ENCODE data around the gene AQP1.
A peak's percentile ranks its signal among the peaks of the same experiment; 100 is the strongest.

Gene AQP1

GRCh38 chr7:30907527-30908267, 4.0 kb upstream of the AQP1 start:
- DNase-seq: no peak

DNA sequence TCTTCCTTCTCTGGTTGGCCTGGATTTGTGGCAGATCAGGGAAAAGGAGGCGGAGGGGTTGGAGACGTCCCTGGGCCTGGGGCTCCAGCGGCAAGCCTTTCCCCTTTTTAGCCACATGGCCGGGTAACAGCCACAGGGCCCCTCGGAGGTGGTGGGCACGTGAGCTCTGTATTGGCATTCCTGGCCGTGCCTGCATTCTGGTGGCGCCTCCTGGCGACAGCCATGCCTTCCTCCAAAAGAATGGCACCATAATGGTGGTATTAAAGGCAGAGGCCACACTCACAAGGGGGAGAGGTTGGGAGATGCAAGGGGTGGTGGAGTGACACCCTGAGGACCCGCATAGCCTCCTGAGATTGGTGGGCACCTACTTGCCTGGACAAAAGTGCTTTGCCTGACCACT, 3.0 kb upstream of the AQP1 start:
- DNase-seq: no peak

DNA sequence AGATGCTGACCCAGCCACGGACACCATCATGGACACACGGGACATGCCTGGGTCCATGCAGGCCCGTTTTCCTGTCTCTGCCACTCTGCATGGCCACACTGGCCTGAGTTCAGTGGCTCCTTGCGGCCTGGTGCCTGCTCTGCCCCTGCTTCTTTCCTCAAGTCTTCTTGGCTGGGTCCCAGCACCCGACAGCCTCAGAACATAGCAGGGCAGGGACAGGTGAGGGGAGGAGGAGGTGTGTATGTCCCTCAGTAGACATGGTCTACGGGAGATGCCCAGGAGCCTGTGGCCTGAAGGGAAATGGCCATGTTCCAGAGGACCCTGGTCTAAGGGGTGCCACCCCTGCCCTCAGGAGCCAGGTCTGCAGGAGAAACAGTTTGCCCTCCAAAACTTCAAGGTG, 2.2 kb upstream of the AQP1 start:
- no peak for DNase-seq

- no peak for DNase-seq
Measured at GRCh38 chr7:30910411-30911073, 1.1 kb upstream of the AQP1 start.

DNA sequence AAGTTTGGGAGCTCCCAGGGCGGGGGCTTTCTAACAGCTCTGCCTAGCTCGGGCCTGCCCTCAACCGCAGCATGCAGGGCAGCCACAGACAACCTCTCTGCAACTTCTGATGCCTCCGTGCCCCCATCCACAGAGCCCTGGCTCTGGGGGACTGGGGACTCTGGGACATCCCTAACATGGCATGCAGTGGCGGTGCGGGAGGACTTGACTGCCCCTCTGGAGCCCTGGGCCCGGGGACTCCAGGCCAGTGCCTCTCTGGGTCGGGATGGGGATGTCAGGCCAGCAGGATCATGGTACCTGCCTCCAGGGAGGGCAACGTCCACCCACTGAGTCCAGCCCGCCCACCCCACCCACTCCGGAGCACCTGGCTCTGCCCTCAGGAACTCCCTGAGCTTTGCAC, 520 bp upstream of the AQP1 start:
- DNase-seq: no peak

DNA sequence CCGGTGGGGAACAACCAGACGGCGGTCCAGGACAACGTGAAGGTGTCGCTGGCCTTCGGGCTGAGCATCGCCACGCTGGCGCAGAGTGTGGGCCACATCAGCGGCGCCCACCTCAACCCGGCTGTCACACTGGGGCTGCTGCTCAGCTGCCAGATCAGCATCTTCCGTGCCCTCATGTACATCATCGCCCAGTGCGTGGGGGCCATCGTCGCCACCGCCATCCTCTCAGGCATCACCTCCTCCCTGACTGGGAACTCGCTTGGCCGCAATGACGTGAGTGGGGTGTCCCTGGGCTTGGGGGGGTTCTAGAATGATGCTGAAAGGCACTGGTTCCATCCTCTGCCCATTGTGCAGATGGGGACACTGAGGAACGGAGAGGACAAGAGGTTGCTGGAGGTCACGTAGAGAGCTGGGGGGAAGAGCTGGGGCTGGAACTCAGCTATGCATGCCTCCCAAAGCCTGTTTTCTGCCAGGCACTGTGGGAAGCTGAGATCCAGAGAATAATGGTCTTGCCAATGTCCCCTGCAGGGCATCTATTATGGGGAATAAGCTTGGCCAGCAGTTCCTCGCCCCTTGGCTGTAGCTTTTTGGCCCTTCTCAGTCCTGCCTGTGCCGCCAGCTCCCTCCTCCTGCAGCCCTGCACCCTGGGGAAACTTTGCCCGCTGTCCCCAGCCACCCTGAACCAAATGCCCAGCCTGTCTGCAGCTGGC, 523 bp downstream of the AQP1 start:
- no peak for DNase-seq

- DNase-seq: no peak
Measured at GRCh38 chr7:30912731-30912985, 1.0 kb downstream of the AQP1 start.

DNA sequence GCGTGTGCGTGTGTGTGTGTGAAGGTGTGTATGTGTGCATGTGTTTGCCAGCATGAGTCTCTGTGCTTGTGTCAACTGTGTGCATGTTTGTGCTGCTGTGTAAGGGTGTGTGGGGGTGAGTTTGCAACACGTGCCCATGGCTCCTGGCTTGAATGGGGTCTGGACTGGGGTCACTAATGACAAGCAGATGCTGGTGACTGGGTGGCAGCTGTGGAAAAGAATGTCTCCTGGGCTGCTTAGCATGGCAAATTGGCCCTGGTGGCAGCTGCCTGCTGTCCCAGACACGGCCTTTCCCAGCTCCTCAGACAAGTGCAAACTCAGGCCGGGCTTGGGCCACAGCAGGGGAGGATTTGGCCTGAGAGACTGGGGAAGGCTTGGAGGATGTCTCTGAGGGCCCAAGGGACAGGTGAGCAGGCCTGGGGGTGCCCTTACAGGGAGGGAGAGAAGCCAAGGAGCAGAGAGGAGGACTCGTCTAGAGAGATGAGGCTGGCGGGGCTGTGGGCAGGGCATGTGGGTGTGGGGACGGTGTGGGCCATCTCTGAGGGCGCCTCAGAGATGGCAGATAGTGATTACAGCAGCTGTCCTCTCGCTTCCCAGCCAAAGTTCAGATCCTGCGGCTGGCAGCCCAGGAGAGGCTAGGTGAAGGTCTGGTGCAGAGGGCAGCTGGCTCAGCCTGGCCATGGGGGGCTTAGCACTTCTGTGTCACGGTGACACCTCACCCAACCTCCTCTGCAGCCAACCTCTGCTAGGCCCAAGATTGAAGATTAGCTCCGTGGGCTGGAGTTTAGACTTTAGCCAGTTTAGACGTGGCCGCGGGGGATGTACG, 1.5 kb downstream of the AQP1 start:
- DNase-seq: no peak

DNA sequence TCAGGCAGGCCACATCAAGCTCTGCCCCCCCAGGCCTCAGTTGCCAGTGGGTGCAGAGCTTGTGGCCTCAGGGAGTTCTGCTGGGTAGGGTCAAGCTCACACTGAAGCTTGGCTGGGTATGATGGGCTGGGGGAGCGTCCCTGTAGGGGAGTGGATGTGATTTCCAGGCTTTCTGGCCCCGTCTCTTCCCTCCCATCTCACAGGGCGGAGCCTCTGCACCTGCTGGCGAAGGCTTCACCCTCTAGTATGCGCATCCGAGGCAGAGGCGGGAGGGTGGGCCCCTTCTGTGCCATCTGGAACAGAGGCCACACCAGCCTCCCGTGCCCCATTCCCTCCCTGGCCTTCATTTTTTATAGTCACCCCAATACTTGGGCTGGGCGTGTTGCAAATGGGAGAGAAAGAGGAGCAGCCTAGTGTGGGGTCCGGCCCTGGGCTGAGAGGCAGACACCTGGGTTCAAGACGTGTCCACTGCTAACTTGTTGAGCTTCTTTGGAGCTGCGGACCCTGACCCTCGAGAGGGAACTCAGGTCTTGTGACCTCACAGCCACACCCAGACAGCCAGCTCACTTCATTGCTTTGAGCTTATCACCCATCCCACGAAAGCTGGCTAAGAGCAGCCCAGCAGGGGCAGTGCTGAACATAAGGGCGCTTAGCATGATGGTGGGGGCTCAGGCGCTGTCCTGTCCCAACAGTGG, 2.3 kb downstream of the AQP1 start:
- no peak for DNase-seq

DNA sequence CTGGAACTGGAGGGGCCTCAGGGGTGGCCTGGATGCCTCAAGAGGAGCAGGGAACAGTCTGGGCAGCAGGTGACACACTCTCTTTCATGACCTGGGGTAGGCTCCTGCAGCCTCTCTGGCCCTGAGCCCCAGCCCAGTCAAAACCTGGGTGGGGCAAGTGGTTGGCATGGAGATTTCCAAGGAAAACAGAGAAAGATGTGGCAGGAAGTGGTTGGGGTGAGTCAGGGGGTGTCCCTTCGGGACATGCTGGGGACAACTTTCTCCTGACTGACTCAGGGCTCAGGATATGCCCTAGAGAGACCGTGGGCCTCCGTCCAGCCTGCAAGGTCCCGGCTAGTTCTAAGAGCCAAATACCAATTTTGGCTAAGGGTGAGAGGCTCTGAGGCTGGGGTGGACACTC, 2.9 kb downstream of the AQP1 start:
- DNase-seq: no peak

DNA sequence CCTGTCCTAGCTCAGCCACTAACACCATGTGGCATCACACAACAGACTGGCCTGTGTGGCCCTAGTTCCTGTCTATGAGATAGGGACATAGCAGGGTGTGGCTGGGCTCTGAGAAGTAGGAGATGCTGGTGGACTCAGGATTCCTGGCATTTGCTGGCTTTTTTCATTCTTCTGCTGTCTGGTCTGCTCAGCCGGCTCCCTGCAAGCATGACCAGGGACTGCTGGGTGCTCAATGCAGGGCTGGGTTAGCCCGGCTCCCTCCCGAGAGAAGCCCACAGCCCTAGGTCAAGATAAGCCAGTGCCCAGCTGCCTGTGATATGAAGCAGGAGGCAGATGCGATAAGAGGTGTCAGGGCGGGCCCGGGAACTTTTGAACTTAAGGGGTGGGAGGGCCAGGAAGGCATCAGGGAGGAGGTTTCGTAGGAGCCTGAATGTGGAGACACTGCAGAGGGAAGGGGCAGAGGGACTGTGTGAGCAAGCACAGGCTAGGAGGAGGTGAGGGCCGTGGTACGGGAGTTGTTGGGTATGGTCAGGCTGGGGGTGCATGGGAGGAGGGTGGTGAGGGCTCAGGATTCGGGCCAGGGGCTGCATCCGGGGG, 3.5 kb downstream of the AQP1 start:
- DNase-seq: no peak

GRCh38 chr7:30915751-30916150, 4.1 kb downstream of the AQP1 start:
- DNase-seq: no peak

GRCh38 chr7:30916255-30916654, 4.6 kb downstream of the AQP1 start:
- DNase-seq: no peak

DNA sequence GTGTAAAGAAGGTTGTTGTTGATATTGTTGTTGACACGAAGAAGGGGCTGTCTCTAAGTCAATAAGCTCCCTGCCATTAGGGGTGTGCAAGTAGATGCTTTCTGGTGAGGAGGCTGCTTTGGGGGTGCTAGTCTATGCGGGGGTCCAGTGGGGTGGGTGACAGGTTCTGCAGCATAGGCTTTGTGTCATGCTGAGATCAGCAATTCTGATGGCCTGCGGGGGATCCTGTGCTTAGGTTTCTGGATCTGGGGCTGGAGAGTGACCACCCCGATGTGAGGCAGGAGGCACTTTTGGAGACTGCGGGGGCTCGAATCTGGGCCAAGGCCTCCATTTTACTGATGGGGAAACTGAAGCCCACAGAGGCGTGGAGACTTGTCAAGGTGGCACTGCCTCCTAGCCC, 5.1 kb downstream of the AQP1 start:
- DNase-seq: no peak

GRCh38 chr7:30917216-30917893, 5.7 kb downstream of the AQP1 start:
- DNase-seq: no peak

DNA sequence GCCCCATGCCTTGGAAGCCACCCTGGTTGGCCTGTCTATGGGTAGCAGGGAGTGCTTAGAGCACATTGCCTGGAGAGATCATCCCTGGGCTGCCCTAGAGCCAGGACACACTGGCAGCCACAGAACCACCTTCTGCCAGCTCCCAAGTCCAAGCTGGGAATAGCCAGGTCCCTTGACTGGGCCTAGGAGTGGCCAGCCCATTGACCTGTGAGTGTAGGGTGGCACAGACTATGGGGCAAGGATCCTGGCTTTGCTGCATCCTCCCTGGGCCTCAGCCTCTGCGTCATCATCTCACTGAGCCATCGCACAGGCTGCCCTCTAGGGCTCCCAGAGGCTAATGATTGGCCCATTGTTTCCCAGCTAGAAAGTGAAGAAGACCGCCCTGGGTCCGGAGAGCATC, 7.0 kb downstream of the AQP1 start:
- no peak for DNase-seq

GRCh38 chr7:30920021-30920583, 8.4 kb downstream of the AQP1 start:
- DNase-seq: peak; percentile 5 to 24

DNA sequence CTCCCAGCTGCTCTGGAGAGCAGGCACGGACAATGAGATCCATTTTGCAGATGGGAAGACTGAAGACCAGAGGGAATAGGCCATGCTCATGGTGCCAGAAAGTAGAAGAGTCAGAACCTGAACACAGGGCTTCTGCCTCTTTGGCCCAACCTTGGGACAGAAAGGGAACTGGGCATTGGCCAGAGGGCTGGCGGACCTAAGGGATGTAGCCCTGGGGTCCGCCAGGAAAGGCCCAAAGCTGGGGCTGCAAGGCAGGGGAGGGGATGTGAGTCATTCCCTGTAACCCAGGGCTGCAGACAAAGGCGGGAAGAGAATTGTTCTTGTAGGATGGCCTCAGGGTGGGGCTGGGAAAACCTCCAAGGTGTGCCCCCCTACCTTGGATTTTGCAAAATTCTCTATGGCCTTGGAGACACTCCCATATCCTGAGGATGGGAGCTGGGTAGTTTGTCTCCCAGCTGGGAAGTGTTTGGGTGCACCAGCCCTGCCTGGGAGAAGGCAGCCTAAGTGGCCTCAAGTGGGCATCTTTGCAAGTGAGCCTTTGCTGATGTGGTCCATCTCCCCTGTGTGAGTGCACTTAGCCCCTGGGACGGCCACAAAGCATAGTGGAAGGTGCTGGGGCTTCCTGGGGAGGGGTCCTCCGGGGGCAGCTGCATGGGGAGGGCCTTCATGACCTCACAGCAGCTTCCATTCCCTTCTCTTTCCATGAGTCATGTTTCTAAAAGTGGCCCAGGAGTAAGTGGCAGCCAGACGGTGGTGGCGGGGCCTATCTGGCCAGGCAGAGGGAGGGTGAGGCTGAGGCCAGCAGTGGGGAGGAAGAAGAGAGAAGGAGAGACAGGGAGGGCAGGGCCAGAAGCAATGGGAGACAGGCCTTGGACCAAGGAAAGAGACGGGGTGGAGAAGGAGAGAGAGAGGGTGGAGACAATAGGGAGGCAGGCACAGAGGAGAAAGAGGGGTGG, 9.2 kb downstream of the AQP1 start:
- DNase-seq: no peak

DNA sequence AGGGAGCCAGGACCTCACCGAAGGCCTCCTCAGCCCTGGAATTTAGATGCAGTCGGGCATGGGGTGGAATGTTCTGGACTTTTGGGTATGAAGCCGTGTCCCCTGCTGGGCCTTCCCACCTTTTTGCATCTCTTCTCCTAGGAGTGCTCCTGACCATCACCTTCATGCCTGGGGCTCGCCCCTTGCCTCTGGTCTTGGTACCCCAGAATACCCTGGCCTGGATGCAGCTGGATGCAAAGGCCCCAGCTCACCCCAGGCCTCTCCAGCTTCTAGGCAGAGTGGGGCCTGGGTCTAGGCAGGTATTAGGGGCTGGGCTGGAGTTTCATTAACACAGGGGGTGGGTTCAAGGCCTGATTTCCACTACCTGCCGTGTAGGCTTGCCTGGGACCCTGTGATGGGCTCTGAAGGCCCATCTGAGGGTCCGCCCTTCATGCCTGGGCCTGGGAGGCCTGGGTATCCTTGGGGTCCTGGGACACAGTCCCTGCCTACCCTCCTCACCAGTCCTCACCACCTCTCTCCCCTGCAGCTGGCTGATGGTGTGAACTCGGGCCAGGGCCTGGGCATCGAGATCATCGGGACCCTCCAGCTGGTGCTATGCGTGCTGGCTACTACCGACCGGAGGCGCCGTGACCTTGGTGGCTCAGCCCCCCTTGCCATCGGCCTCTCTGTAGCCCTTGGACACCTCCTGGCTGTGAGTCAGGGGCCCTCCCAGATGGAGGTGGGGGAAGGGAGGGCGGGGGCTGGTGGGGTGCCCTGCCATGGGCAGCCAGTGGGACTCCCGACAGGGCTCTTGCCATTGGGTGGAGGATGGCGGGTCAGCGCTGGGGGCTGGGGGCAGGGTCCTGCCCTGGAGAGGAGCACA, 10.1 kb downstream of the AQP1 start:
- no peak for DNase-seq

Measured in NCI-H2081 (cell line).